ENCODE data around the gene NDC1.

GRCh38 chr1:53735681-53736080 is 102.4 kb downstream of the NDC1 start:
- TF ChIP-seq POLR2AphosphoS5 (IDR thresholded peaks at IDR 0.05; ENCODE audit: insufficient read depth in 1 of 2, low read depth in 1 of 2) (no peak), CTCF (IDR thresholded peaks at IDR 0.05) (no peak)
